Fibroblast of the aortic adventitia (primary cell): ENCODE measurements around the gene NHS. TPM values are rescaled to one million over a fixed set of nuclear protein-coding genes. Genes with fewer than 3 reads are reported as not detected.

ENCODE experiments used
- DNase-seq: peaks from one replicate; pipeline ENCODE4 v3.0.0-alpha.2; 2010; ENCODE audit warnings: low read depth
- H3K4me3 ChIP-seq: 2 replicates; pipeline ENCODE4 v1.5.1; 2011; ENCODE audit warnings: low read depth, mild to moderate bottlenecking, control low read depth, low read length, moderate library complexity
- total RNA-seq: library from RNA; depleted of rRNA; stranded (reverse); fragments of >200 nt; gene quantifications from 2 replicates; pipeline ENCODE4 v1.2.3, GENCODE V29; 2012; ENCODE audit warnings: low replicate concordance
- TF ChIP-seq, protein P1 (sequence below): IDR thresholded peaks from 2 replicates; pipeline ENCODE4 v1.5.1; 2011; ENCODE audit warnings: mild to moderate bottlenecking, low read length, control low read depth, inconsistent platforms; ENCODE audit not compliant: insufficient read depth

The NHS gene
- total RNA-seq, 1 donor: 11.6 TPM

DNA sequence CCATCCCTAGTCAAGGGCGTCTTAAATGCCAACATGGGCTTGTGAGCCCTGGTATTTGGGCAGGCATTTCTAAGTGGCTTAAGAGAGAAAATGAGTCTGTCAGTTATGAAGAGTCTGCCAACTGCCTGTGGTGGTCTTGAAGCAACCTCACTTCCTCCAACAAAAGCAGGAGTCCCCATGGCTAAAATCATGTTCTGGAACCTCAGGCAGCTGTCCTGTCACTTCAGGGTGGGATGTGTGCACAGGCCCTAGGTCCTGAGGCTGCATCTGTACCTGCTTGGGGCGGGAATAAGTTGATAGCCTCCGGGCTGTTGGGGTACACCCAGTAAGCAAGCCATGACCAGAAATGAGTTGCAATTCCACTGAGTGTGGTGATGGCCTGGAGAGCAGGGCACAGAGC, 247.3 kb downstream of the NHS start:
- TF ChIP-seq, protein P1, sequence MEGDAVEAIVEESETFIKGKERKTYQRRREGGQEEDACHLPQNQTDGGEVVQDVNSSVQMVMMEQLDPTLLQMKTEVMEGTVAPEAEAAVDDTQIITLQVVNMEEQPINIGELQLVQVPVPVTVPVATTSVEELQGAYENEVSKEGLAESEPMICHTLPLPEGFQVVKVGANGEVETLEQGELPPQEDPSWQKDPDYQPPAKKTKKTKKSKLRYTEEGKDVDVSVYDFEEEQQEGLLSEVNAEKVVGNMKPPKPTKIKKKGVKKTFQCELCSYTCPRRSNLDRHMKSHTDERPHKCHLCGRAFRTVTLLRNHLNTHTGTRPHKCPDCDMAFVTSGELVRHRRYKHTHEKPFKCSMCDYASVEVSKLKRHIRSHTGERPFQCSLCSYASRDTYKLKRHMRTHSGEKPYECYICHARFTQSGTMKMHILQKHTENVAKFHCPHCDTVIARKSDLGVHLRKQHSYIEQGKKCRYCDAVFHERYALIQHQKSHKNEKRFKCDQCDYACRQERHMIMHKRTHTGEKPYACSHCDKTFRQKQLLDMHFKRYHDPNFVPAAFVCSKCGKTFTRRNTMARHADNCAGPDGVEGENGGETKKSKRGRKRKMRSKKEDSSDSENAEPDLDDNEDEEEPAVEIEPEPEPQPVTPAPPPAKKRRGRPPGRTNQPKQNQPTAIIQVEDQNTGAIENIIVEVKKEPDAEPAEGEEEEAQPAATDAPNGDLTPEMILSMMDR: no peak
- DNase-seq: no peak
- no peak overlapping the region for H3K4me3 ChIP-seq

DNA sequence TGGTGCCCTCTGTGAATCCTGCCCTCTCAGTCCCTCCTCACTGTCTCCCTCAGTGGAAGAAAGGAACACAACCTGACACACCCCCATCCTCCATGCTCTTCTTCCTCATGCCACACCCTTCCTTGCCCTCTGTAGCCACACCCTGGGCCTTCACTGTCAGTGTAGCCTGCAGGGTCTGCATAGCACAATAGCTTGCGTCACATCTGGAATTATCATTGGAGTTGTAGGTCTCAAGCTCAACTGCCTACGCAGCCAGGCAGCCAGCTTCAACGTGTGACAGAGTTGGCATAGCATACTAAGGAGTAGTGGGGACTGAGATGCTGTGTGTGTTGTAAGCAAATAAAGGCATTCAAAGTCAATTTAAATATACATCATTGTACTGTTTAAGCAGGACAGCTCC, 248.8 kb downstream of the NHS start:
- H3K4me3 ChIP-seq: no peak overlapping the region
- DNase-seq: no peak
- TF ChIP-seq, protein P1: no peak

DNA sequence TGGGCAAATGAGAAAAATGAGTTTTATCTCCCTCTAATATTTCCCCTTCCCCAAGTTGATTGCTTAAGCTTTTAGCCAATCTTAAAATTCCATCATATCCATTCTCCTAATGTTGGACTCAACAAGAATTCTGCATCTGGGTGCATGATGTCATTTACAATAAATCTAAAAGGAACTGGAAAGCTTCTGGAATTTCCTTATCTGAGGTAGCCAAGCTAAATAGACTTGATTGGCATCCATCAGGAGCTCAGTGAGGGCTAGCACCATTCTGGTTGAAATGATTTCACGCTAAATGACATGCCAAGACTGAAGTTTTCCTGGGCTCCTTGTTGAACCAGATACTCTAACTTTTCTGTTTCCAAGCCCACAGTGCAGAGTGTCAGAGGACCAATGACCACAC, 252.0 kb downstream of the NHS start:
- DNase-seq: peak; percentile 15
- TF ChIP-seq, protein P1: no peak

DNA sequence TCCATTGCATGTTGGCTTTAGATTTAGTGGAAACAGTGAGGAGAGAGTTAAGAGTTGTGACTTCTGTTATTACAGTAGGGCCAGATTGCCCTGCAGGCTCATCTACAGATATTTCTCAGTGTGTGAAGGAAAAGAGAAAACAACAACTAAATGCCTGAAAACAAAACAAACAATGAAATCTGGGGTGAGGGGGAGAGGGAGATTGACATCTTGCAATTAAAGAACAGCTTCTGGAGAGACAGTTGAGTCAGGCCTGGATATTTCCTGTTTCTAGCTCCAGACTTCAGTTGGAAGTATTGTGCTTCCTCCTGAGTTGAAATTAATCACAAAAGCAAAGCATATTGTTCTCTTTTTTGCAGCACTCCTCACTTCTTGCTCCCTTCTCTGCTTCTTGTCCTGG, 254.0 kb downstream of the NHS start:
- no peak for DNase-seq
- no peak overlapping the region for H3K4me3 ChIP-seq
- TF ChIP-seq, protein P1: no peak

More for the DNA sequence above, 252.0 kb downstream of the NHS start:
- no peak overlapping the region for H3K4me3 ChIP-seq

DNA sequence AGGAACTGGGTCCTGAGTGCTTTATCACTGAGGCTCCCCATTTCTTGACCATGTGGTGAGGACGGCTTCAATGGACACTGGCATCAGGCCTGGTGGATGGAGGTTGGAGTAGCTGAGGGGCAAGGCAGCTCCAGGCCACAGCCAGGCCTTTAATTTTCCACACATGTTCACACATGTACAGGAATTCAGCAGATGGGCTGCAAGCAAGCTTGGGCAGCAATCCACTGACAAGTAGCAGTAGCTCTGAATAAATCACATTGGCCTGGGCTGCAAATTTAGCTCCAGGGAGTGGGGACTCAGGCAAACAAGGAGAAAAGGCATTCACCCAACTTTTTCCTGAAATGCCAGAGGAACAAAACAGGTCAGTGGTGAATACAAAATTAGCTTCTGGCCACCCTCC, 254.5 kb downstream of the NHS start:
- no peak overlapping the region for H3K4me3 ChIP-seq
- TF ChIP-seq, protein P1: no peak
- DNase-seq: no peak

DNA sequence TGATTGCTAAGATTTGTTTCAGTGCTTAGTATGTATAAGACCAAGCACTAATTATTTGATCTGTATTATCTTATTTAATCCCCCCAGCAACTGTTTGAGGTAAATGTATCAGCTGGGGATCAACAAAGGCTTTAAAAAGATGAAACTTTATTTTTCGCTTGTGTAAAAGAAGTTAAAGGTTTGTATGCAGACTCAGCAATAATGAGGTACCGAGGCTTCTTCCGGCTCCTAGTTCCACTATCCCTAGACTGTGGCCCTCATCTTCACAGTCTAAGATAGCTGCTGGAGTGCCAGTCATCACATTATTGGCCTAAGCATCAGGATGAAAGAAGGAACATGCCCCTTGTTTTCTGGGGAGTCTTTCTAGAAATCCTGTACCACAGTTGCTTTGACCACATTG, 256.6 kb downstream of the NHS start:
- H3K4me3 ChIP-seq: no peak overlapping the region
- DNase-seq: no peak
- TF ChIP-seq, protein P1: no peak

DNA sequence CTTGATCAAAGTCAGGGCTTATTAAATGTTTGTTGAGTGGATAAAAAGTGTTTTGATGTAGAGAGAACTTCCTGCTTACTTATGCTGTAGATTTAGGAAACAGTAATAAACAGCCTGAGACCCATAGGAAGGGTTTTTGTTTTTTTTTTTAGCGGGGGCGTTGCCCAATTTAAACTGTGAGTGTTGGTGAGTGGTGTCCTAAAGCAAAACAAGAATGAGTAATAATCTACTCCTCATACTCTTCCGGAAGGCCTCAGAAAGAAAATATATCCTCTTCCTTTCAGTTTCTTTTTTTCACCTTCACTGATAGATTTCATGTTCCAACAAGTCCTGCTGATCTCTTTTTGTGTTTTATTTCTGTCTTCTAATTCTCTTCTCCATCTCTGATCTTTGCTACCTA, 257.9 kb downstream of the NHS start:
- peak; percentile 30 for DNase-seq
- H3K4me3 ChIP-seq: no peak overlapping the region
- TF ChIP-seq, protein P1: no peak
